HepG2 (cell line): ENCODE results near the gene CALML6. TPM values are rescaled to one million over a fixed set of nuclear protein-coding genes. Genes with fewer than 3 reads are reported as not detected.
A peak's percentile ranks its signal among the peaks of the same experiment; 100 is the strongest.

Experiments
- ARNT2 ChIP-seq: sonication (generic); formaldehyde crosslinking; IDR thresholded peaks from 2 replicates; pipeline ENCODE4 v1.8.0; 2022; ENCODE audit warnings: mild to moderate bottlenecking, low read depth, missing genetic modification reagents, moderate library complexity
- CBFB ChIP-seq: sonication (generic); formaldehyde crosslinking; IDR thresholded peaks from 2 replicates; pipeline ENCODE4 v1.4.0; 2020; ENCODE audit warnings: missing genetic modification reagents
- EED ChIP-seq: sonication (generic); formaldehyde crosslinking; IDR thresholded peaks from 2 replicates; pipeline ENCODE4 v1.5.0; 2020; ENCODE audit warnings: mild to moderate bottlenecking, missing genetic modification reagents
- ERF ChIP-seq: IDR thresholded peaks from 2 replicates; pipeline ENCODE4 v1.6.1; 2018; ENCODE audit warnings: missing biosample characterization, missing genetic modification reagents
- GABPB1 ChIP-seq: IDR thresholded peaks from 2 replicates; pipeline ENCODE4 v1.6.1; 2016; ENCODE audit warnings: mild to moderate bottlenecking, missing genetic modification reagents, moderate library complexity, missing compliant biosample characterization
- GFI1 ChIP-seq: sonication (generic); formaldehyde crosslinking; IDR thresholded peaks from 2 replicates; pipeline ENCODE4 v1.5.0; 2020; ENCODE audit warnings: missing genetic modification reagents, mild to moderate bottlenecking, borderline replicate concordance
- KDM5A ChIP-seq: fragments of 200-600 bp; sonication (generic); IDR thresholded peaks from 2 replicates; pipeline ENCODE4 v1.7.0; 2018; ENCODE audit warnings: antibody characterized with exemption, mild to moderate bottlenecking, low read length, borderline replicate concordance
- MED13 ChIP-seq: sonication (generic); formaldehyde crosslinking; IDR thresholded peaks from 2 replicates; pipeline ENCODE4 v1.5.0; 2020; ENCODE audit warnings: missing genetic modification reagents
- MIER2 ChIP-seq: IDR thresholded peaks from 2 replicates; pipeline ENCODE4 v1.6.1; 2016; ENCODE audit warnings: missing biosample characterization, missing genetic modification reagents
- NONO ChIP-seq, 2 experiments: fragments of 450-650 bp in 1 of 2; sonication (generic) in 1 of 2; formaldehyde crosslinking in 1 of 2; IDR thresholded peaks in 1 of 2; conservative IDR thresholded peaks in 1 of 2; 2 replicates each; pipeline versions ENCODE4 v1.6.1 to v1.8.0; 2017 to 2022; ENCODE audit warnings: mild to moderate bottlenecking in 1 of 2, missing genetic modification reagents in 1 of 2, moderate library complexity in 1 of 2
- PTBP1 ChIP-seq: fragments of 200-400 bp; formaldehyde crosslinking; IDR thresholded peaks from 2 replicates; pipeline ENCODE4 v1.6.1; 2018; ENCODE audit warnings: low read length, low read depth; ENCODE audit not compliant: poor library complexity, severe bottlenecking
- RFXAP ChIP-seq: sonication (generic); formaldehyde crosslinking; IDR thresholded peaks from 2 replicates; pipeline ENCODE4 v1.4.0; 2020; ENCODE audit warnings: missing genetic modification reagents, borderline replicate concordance
- SAP130 ChIP-seq: IDR thresholded peaks from 2 replicates; pipeline ENCODE4 v1.6.1; 2016; ENCODE audit warnings: low read depth
- ZFP36L1 ChIP-seq: sonication (generic); formaldehyde crosslinking; IDR thresholded peaks from 2 replicates; pipeline ENCODE4 v1.8.0; 2022; ENCODE audit warnings: mild to moderate bottlenecking, missing genetic modification reagents, moderate library complexity
- ZNF383 ChIP-seq: sonication (generic); formaldehyde crosslinking; IDR thresholded peaks from 2 replicates; pipeline ENCODE4 v1.4.0; 2020; ENCODE audit warnings: missing genetic modification reagents, mild to moderate bottlenecking, borderline replicate concordance
- ZNF883 ChIP-seq: sonication (generic); formaldehyde crosslinking; IDR thresholded peaks from 2 replicates; pipeline ENCODE4 v1.5.1; 2020; ENCODE audit warnings: mild to moderate bottlenecking, missing genetic modification reagents; ENCODE audit errors: not compliant biosample characterization
- polyA plus RNA-seq, 8 experiments: library from polyadenylated mRNA; depleted of rRNA in 3 of 8; stranded (reverse) in 7 of 8; unstranded in 1 of 8; fragments of >200 nt; fragmentation: Illumina TruSeq in 4 of 8; extraction: Trizol in 4 of 8; gene quantifications; 2 replicates each; pipeline versions ENCODE4 v1.2.1 to v1.2.3, GENCODE V29; 2011 to 2016; ENCODE audit warnings: low read depth in 4 of 8, missing spikeins in 1 of 8, mixed read lengths in 1 of 8; ENCODE audit not compliant: insufficient read depth in 1 of 8
- total RNA-seq, 5 experiments: library from RNA; depleted of rRNA; stranded (reverse); fragments of >200 nt; fragmentation: Illumina TruSeq; extraction: Trizol; gene quantifications; 2 replicates each; pipeline ENCODE4 v1.2.3, GENCODE V29; 2016; ENCODE audit warnings: low read depth in 1 of 5
- TF ChIP-seq, protein P1 (sequence below): sonication (generic); formaldehyde crosslinking; IDR thresholded peaks from 2 replicates; pipeline ENCODE4 v1.4.0; 2020; ENCODE audit warnings: missing genetic modification reagents
- TF ChIP-seq, protein P2 (sequence below): sonication (generic); formaldehyde crosslinking; IDR thresholded peaks from 2 replicates; pipeline ENCODE4 v1.4.0; 2020; ENCODE audit warnings: mild to moderate bottlenecking, low read depth, missing genetic modification reagents
- TF ChIP-seq, protein P3 (sequence below): sonication (generic); formaldehyde crosslinking; IDR thresholded peaks from 2 replicates; pipeline ENCODE4 v1.5.1; 2020; ENCODE audit warnings: missing genetic modification reagents, mild to moderate bottlenecking, borderline replicate concordance

The CALML6 gene
- total and polyA plus RNA-seq, 2 of the 13 experiments (the other 11 are each of a cell fraction or from before 2014, with no cell fraction given), result 0.11 to 0.12 TPM

DNA sequence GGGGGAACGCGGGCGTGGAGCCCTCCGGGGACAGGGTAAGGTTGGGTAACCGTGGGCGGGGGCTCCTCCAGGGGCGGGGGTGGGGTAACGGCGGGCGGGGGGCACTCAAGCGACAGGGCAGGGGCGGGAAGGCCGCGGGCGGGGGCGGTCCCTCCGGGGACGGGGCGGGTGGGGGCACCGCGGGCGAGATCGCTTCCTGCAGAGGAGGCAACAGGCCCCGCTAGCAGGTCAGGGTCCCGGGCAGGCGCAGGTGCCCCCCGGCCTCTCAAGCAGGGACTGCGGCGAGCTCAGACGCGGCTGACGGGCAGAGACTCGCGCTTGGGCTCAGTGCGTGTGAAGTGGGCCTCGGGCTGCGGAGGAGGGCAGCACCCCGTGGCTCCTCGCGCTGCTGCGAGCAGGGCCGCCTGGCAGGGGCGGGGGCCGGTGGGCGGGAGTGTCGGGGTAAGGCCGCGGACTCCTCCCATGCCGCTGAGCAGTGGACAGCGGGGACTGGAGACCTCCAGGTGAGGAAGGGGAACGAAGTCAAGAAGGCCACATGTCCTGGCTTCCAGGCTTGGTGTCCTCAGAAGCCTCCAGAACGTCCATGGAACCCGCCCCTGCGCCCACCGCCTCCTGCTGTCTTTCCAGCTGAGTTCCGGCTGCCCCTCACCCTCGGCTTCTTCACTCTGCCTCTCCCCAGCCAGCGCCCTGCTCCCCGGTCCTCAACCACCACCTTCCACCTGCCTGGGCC lies 23.5 kb upstream of the CALML6 start (continued):
- TF ChIP-seq MIER2 (CRISPR knock-in tag) (no peak), NONO (IDR thresholded peaks at IDR 0.05) (no peak), NONO (CRISPR knock-in tag; conservative IDR thresholded peaks at IDR 0.05) (0 out of 2 replicates have a peak, but pooled peaks have one; percentile 1), EED (CRISPR knock-in tag) (no peak), CBFB (CRISPR knock-in tag) (0 out of 2 replicates have a peak, but pooled peaks have one; percentile 17), ERF (peak; percentile 45; the same call in 1 of the 2 replicates), MED13 (CRISPR knock-in tag) (no peak), GFI1 (0 out of 2 replicates have a peak, but pooled peaks have one; percentile 39), ZNF883 (peak; percentile 61), RFXAP (CRISPR knock-in tag) (no peak), SAP130 (CRISPR knock-in tag) (peak; percentile 47; the same call in 1 of the 2 replicates), ZFP36L1 (CRISPR knock-in tag) (0 out of 2 replicates have a peak, but pooled peaks have one; percentile 63), PTBP1 (no peak), KDM5A (no peak), ZNF383 (CRISPR knock-in tag) (no peak), GABPB1 (CRISPR knock-in tag) (peak; percentile 63; the same call in 1 of the 2 replicates), ARNT2 (CRISPR knock-in tag) (peak; percentile 24; the same call in 1 of the 2 replicates)
- TF ChIP-seq, protein P1, sequence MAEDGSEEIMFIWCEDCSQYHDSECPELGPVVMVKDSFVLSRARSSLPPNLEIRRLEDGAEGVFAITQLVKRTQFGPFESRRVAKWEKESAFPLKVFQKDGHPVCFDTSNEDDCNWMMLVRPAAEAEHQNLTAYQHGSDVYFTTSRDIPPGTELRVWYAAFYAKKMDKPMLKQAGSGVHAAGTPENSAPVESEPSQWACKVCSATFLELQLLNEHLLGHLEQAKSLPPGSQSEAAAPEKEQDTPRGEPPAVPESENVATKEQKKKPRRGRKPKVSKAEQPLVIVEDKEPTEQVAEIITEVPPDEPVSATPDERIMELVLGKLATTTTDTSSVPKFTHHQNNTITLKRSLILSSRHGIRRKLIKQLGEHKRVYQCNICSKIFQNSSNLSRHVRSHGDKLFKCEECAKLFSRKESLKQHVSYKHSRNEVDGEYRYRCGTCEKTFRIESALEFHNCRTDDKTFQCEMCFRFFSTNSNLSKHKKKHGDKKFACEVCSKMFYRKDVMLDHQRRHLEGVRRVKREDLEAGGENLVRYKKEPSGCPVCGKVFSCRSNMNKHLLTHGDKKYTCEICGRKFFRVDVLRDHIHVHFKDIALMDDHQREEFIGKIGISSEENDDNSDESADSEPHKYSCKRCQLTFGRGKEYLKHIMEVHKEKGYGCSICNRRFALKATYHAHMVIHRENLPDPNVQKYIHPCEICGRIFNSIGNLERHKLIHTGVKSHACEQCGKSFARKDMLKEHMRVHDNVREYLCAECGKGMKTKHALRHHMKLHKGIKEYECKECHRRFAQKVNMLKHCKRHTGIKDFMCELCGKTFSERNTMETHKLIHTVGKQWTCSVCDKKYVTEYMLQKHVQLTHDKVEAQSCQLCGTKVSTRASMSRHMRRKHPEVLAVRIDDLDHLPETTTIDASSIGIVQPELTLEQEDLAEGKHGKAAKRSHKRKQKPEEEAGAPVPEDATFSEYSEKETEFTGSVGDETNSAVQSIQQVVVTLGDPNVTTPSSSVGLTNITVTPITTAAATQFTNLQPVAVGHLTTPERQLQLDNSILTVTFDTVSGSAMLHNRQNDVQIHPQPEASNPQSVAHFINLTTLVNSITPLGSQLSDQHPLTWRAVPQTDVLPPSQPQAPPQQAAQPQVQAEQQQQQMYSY (CRISPR knock-in tag), result no peak
- TF ChIP-seq, protein P2, sequence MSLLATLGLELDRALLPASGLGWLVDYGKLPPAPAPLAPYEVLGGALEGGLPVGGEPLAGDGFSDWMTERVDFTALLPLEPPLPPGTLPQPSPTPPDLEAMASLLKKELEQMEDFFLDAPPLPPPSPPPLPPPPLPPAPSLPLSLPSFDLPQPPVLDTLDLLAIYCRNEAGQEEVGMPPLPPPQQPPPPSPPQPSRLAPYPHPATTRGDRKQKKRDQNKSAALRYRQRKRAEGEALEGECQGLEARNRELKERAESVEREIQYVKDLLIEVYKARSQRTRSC (CRISPR knock-in tag), result no peak
- TF ChIP-seq, protein P3, sequence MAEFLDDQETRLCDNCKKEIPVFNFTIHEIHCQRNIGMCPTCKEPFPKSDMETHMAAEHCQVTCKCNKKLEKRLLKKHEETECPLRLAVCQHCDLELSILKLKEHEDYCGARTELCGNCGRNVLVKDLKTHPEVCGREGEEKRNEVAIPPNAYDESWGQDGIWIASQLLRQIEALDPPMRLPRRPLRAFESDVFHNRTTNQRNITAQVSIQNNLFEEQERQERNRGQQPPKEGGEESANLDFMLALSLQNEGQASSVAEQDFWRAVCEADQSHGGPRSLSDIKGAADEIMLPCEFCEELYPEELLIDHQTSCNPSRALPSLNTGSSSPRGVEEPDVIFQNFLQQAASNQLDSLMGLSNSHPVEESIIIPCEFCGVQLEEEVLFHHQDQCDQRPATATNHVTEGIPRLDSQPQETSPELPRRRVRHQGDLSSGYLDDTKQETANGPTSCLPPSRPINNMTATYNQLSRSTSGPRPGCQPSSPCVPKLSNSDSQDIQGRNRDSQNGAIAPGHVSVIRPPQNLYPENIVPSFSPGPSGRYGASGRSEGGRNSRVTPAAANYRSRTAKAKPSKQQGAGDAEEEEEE, result no peak
